HG03108 (cell line): Measurements from ENCODE around the gene CFH.
"Not testable (repeated sequence)": the region's sequence is repeated elsewhere in the genome, so short reads cannot be mapped to it uniquely, and the experiment has no call there.

Experiments used
- ATAC-seq: cut with Tn5 transposase; IDR thresholded peaks from one replicate; pipeline ENCODE4 v1.9.1; 2021; ENCODE audit warnings: moderate library complexity; ENCODE audit not compliant: unreplicated experiment

The CFH gene

GRCh38 chr1:196738730-196739129 lies 86.9 kb downstream of the CFH start:
- no peak for ATAC-seq

DNA sequence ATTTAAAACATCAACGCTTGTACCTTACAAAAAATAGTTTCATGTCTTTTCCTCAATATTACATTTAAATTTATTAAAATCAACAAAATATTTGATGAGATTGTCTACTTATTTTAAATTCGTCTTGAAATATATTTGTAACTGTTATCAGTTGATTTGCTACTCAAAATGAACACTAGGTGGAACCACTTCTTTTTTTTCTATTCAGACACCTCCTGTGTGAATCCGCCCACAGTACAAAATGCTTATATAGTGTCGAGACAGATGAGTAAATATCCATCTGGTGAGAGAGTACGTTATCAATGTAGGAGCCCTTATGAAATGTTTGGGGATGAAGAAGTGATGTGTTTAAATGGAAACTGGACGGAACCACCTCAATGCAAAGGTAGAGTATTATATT lies 91.4 kb downstream of the CFH start:
- not testable (repeated sequence) for ATAC-seq

- not testable (repeated sequence) for ATAC-seq
Observed at GRCh38 chr1:196765019-196765740, 113.3 kb downstream of the CFH start.

GRCh38 chr1:196769823-196770222 lies 118.0 kb downstream of the CFH start:
- ATAC-seq = not testable (repeated sequence)

DNA sequence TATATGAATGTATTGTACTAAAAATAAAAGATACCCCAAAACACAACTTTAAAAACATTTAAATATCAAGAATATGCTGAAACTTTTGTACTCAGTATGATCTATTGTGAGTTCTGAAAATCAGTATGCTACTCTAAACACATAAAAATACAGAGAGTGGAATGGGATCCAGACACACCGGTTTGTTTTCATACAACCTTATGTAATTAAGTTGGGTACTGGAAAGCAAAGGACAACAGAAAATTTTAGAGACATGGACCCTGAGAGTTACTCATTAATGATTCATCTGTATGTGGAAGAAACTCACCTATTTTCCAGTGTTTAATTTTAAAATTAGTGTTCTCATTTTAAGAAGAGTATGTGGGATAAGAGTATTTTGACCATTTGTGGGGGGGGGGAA lies 121.9 kb downstream of the CFH start:
- no peak for ATAC-seq

DNA sequence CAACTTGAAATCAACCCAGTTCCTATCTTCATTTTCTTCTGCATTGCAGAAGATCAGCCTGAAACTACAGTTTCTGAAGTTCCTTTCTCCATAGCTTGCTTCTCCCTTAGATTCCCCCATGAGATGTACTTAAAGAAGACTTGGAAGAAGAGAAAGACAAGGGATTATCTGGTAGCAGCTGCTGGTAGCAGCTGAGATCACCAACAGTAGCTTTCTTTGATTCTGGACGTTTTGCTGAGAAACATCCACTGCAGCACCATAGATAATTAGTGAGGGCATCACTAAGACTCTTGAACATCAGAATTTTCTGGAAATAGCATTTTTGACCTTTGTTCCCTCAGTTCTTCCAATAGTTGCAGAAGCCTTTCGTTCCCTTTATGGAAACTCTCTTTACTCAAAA lies 122.3 kb downstream of the CFH start:
- no peak for ATAC-seq

- no peak for ATAC-seq
Observed at GRCh38 chr1:196774603-196775002, 122.8 kb downstream of the CFH start, which contains the start of gene CFHR3. CFHR3 (plus strand) TSS chr1:196774840; CDS start chr1:196774887, 47 bp downstream.

DNA sequence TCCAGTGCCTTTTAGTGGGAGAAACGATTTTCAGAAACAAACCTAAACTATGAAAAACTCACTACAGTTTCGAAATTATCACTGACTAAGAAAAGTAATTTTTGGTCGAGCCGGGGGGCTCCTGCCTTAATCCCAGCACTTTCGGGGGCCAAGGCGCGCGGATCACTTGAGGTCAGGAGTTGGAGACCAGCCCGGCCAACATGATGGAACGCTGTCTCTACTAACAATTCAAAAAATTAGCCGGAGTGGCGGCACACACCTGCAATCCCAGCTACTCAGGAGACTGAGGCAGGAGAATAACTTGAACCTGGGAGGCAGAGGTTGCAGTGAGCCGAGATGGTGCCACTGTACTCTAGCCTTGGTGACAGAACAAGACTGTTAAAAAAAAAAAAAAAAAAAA lies 125.8 kb downstream of the CFH start:
- no peak for ATAC-seq

DNA sequence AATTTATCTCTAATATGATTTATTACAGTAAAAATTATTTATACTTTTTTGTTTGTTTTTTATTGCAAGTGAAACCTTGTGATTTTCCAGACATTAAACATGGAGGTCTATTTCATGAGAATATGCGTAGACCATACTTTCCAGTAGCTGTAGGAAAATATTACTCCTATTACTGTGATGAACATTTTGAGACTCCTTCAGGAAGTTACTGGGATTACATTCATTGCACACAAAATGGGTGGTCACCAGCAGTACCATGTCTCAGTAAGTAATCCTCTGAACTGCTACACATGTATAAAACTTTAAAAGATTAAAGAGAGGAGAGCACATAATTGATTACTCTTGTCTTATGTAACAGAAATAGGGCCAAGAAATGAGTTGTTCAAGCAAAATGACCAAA lies 127.2 kb downstream of the CFH start:
- no peak for ATAC-seq

DNA sequence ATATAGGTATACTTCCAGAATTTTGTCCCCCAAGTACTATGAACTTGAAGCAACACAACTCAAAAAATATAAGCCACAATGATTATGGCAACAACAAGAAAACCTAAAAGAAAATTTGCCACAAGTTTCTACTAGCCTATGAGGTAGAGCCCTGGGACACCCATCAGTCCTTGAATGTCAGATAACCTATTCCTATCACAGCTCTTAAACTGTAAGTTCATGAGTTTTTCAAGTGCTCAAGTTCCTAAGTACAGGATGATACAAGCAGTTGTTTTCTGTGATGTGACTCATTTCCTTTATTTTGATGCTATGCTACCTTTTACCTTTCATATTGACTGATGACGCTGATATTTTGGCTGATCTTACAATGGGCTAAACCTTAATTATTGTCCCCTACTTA lies 139.4 kb downstream of the CFH start:
- ATAC-seq = not testable (repeated sequence)

DNA sequence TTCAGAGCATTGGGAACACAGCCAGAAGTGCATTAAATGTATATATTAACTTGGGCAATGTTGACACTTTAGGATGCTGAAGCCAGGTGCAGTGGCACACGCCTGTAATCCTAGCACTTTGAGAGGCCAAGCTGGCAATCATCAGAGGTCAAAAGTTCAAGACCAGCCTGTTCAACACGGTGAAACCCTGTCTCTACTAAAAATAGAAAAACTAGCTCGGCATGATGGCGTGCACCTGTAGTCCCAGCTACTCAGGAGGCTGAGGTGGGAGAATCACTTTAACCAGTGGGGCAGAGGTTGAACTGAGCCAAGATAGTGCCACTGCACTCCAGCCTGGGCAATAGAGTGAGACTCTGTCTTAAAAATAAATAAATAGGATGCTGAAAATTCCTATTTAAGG lies 142.3 kb downstream of the CFH start:
- not testable (repeated sequence) for ATAC-seq
